GM19351 (cell line): Measurements from ENCODE around the gene TSSK1B.
"Not testable (repeated sequence)": the region's sequence is repeated elsewhere in the genome, so short reads cannot be mapped to it uniquely, and the experiment has no call there.

Experiments
- ATAC-seq: cut with Tn5 transposase; IDR thresholded peaks from one replicate; pipeline ENCODE4 v1.9.1; 2021; ENCODE audit warnings: mild to moderate bottlenecking, moderate library complexity; ENCODE audit not compliant: unreplicated experiment

TSSK1B gene

GRCh38 chr5:113434889-113435288, at the start of gene TSSK1B:
Gene TSSK1B, minus strand, starts transcription at chr5:113434989. Its CDS starts 150 bp downstream, at chr5:113434839.
- no peak for ATAC-seq

GRCh38 chr5:113480243-113480642, 45.5 kb upstream of the TSSK1B start:
- ATAC-seq, result no peak

GRCh38 chr5:113478691-113479090, 43.9 kb upstream of the TSSK1B start:
- ATAC-seq, result no peak

GRCh38 chr5:113474100-113474728, 39.4 kb upstream of the TSSK1B start:
- no peak for ATAC-seq

- no peak for ATAC-seq
Measured at GRCh38 chr5:113463032-113463431, 28.2 kb upstream of the TSSK1B start.

- not testable (repeated sequence) for ATAC-seq
Measured at GRCh38 chr5:113457106-113457505, 22.3 kb upstream of the TSSK1B start.

- ATAC-seq, result no peak
Measured at GRCh38 chr5:113452941-113453340, 18.2 kb upstream of the TSSK1B start.

GRCh38 chr5:113451797-113452196, 17.0 kb upstream of the TSSK1B start:
- no peak for ATAC-seq

GRCh38 chr5:113450929-113451328, 16.1 kb upstream of the TSSK1B start:
- ATAC-seq, result no peak

- no peak for ATAC-seq
Measured at GRCh38 chr5:113450462-113450861, 15.7 kb upstream of the TSSK1B start.

- no peak for ATAC-seq
Measured at GRCh38 chr5:113448252-113448651, 13.5 kb upstream of the TSSK1B start.

GRCh38 chr5:113447498-113448050, 12.8 kb upstream of the TSSK1B start:
- no peak for ATAC-seq

GRCh38 chr5:113446358-113446927, 11.7 kb upstream of the TSSK1B start:
- ATAC-seq, result no peak

- ATAC-seq, result no peak
Measured at GRCh38 chr5:113437111-113437510, 2.3 kb upstream of the TSSK1B start.

GRCh38 chr5:113435575-113435974, 786 bp upstream of the TSSK1B start:
- no peak for ATAC-seq

GRCh38 chr5:113433862-113434612, 752 bp downstream of the TSSK1B start:
- ATAC-seq, result no peak

GRCh38 chr5:113433071-113433470, 1.7 kb downstream of the TSSK1B start:
- no peak for ATAC-seq

- no peak for ATAC-seq
Measured at GRCh38 chr5:113427871-113428574, 6.8 kb downstream of the TSSK1B start.

GRCh38 chr5:113425909-113426308, 8.9 kb downstream of the TSSK1B start:
- no peak for ATAC-seq

GRCh38 chr5:113421693-113422092, 13.1 kb downstream of the TSSK1B start:
- ATAC-seq, result no peak

- ATAC-seq, result no peak
Measured at GRCh38 chr5:113405530-113405929, 29.3 kb downstream of the TSSK1B start.
